GM11168 (cell line): Measurements from ENCODE around the gene SDK1.

ENCODE experiments used
- in situ Hi-C: fragments of 300-500 bp; cut with MboI; formaldehyde crosslinking; loops from one replicate; pipeline ENCODE4 v1.12.0; 2022; ENCODE audit warnings: low sequenced_read_pairs; ENCODE audit not compliant: unreplicated experiment

The SDK1 gene

DNA sequence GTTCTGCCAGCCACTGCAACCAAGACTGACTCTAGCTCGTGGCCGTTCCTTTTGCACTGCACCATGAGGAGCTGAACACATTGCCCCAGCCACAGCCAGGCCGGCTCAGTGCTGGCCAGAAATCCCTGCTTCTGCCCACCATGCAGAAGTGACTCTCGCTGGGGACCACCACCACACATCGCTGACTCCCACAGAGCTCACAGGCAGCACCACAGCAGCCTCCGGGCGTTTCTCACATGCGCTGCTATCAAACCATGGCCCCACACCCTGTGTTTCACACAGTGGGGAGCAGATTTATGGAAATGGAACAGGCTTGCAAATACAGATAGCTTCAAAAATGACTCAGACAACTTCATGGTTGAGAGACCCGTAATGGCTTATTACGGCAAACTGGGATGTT, 15.4 kb upstream of the SDK1 start:
- in situ Hi-C loops: no loop called here

DNA sequence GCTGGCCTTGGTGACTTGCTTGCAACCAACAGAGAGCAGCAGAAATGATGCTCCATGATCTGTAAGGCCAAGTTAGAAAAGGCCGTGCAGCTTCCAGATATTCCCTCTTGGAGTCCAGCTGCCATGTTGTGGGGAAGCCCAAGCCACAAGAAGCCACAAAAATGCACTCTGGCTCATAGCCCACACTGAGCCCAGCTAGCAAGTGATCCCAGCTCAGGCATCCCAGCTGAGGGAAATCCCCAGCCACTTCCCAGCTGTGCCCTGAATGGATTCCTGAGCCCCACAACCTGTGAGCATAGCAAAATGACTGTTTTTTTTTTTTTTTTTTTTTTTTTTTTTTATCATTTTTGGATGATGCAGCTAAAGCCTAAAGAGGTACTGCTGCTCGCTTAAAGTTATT, 11.1 kb upstream of the SDK1 start:
- in situ Hi-C loops: no loop called here

DNA sequence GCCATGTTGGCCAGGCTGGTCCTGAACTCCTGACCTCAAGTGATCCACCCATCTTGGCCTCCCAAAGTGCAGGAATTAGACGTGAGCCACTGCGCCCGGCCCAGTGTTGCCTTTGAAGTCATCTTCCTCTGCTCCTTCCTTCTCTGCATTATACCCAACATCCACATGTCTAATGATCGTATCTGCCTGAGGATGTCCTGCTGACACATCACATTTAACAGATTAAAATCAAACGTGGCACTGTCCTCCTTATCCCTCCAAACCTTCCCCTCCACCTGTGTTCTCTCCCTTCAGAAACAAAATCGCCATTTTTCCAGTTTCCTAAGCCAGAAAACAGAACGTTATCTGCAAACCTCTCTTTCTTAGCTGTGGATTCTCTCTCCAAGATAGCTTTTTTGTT, 8.4 kb upstream of the SDK1 start:
- in situ Hi-C loops: no loop called here

DNA sequence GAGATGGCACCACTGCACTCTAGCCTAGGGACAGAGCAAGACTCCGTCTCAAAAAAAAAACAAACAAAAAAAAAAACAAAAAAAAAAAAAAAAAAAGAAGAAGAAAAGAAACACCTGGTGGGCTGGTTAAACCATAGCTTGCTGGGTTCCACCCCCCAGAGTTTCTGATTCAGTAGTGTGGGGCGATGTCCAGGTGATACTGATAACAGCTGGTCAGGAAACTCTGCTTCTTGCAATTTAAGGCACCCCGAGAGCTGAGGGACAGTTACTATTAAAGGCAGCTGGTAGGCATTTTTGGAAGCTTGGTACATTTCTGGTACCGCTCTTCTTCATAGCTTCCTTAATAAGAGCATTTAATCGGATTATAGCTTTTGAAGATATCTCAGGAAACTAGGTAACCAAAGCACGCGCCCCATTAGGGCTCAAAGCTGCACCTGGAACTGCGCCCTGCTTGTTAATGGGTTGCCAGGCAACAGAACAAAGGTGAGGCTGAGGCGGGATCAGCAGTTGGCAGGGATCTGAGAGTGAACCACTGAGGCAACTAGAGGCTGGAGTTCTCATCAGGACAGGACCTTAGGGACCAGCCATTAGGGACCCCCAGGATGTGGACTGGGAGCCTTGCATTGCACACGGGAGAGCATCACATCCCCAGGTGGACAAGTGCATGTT, 6.5 kb upstream of the SDK1 start:
- in situ Hi-C loops: no loop called here

DNA sequence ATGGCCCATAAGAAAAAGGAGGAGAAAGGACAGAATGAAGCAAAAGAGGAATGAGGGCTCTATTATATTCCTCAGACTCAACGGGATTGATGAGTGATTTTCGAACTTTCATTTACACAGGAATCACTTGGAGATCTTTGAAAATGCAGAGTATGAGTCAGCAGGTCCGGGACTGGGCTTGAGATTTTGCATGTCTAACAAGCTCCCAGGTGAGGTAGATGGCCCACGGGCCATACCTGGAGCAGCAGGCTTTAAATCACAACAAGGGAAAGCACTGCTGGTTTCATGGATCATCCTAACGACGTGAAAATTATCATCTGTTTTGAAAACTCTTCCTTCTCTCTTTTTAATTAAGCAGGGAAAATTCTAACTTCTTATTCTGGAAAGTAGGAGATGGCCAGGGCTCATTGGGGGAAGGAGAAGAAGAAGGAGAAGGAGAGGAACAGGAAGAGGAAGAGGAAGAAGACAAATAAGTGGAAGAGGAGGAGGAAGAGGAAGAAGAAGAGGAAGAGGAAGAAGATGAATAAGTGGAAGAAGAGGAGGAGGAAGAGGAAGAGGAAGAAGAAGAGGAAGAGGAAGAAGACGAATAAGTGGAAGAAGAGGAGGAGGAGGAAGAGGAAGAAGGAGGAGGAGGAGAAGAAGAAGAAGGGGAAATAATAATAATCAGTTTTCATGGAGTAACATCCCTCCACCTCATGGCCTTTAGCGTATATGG, 3.8 kb upstream of the SDK1 start:
- in situ Hi-C loops: no loop called here

DNA sequence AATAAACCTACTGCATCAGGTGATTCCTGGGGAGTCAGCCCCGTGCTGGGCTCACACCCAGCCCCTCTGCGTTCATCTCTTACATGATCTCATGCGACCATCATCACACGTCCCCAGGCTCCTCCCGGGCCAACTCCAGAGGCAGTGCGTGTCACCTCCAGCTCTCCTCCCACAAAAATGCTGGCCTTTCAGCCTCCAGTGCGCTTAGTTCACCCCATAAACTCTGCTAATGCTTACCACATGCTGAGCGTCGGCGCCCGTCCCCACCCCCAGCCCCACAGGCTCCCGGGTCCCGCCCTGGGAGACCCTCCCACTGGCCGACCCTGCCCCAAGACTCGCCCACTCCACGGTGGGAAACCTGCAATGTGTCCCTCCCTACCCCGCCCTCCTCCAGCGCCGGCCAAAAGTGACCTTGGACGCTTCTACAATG, 816 bp upstream of the SDK1 start:
- in situ Hi-C loops: no loop called here

DNA sequence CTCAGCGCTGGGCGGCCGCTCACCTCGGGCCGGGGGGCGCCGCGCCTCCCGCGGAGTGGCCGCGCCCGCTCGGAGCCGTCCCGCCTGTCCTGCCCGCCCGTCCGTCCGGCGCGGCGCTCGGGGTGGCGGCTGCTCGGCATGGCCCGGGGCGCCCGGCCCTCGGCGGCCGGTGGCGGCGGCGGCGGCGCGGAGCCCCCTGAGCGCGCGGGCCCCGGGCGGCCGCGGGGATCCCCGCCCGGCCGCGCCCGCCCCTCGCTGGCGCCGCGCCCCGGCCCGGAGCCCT, 338 bp downstream of the SDK1 start:
- in situ Hi-C loops: no loop called here

DNA sequence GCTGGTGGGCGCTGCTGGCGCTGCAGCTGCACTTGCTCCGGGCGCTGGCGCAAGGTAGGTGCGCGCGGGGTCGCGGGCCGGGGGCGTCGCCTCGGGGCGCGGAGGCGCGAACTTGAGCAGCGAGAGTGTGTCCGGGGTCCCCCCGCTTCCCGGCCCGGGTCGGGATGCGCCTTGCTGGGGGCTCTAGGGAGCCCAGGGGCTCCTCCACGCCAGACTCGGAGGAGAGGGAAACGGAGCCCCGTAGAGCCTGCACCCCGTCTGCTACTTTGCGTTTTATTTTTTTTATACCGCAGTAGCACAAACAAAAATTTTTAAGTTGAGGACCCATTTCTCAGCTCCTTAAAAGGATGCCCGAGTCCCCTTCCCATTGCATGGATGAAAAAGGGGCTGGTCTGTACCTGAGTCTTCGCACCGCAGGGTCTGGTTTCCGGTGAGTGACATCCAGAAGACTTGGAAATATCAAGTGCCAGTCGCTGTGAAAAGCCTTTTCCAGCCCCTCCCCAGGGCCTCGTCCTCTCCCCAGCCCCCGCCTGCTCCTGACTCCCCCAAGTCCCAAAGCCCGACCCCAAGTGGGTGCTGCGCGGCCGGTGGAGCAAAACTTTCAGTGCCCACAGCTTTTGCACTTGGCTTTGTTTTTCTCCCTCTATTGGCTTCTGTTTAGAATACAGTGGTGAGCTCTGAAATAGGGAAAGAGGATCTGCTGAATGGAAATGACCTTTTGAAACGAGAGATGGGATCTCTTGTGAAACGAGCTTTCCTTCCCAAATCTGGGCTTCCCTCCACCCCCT, 973 bp downstream of the SDK1 start:
- in situ Hi-C loops: no loop called here

DNA sequence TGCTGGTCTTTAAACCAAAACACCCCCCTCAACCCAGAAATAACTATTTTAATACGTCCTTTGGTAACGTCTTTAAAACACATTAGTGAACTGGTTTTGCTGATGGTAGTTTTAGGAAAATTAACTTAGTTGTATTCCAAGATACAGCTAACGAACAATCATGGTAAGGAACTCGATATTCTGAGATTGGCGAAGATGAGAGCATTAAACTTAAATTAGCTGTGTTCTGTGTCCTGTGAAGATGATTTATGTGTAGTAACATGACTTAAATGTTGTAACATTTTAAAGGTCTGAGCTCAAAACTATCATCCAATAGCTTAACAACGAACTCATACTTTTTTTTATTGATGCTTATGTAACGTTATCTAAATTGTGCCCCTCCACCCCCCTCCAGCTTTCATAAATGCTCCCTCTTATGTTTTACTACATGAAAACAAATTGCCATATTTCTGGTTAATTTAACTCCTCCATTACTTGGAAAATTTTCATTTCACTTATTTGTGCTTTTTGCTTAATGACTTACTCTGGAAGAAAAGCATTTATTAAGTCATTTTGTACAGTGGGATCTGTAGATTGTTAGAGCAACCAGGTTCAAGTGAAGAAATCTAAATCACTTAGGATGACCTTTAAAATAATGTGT, 1.7 kb downstream of the SDK1 start:
- in situ Hi-C loops: no loop called here

DNA sequence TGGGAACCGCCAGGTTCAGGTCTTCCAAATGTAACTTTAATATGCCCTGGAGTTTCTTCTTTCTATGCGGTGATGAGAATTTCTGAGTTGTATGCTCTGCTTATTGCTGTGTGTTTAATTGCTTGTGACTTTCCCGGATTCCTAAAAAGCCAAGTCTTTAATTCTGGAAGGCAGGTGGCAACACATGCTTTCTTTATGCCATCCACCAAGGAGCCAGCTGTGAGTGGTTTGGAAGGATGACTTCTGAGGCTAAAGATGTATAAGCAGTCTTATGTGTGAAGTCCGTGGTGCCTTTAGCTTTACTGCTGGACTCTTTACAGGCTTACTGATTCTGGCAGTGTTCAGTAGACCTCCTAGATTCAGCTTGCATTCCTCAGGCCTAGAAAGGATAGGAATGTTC, 3.1 kb downstream of the SDK1 start:
- in situ Hi-C loops: no loop called here

DNA sequence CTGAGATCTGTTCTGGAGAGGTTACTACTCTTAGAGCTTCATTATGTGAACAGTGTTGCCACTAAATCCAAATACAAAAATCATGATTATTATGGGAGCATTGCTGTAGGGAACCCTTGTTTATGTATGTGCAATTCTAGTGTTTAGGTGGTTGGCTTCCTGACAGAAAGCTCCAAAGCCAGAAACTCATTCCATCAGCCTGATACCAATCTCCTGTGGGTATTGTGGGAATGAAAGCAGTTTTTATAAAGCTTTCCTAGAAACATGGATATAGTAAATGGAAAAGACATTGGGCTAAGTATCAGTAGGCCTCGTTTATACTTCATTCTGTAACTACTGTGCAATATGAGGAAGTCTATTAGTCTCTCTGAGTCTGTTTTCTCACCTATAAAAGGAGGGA, 6.4 kb downstream of the SDK1 start:
- in situ Hi-C loops: no loop called here

DNA sequence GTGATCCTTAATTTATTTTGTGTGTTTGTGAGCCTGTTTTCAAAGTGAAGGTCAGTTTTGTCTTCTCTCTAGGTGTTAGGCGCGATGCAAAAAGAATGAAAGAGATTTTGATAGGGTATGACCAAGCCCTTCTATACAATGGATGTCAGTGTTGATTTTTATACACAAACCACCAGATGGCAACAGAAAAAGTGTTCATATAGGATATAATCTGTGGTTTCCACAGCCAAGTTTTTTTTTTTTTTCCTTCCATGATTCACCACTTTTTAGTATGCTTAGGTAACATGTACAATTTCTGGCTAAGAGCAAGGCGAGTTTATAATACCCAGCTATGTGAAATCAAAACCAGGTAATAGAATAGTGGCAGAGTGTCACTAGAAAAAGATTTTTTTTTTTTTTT, 8.1 kb downstream of the SDK1 start:
- in situ Hi-C loops: no loop called here

DNA sequence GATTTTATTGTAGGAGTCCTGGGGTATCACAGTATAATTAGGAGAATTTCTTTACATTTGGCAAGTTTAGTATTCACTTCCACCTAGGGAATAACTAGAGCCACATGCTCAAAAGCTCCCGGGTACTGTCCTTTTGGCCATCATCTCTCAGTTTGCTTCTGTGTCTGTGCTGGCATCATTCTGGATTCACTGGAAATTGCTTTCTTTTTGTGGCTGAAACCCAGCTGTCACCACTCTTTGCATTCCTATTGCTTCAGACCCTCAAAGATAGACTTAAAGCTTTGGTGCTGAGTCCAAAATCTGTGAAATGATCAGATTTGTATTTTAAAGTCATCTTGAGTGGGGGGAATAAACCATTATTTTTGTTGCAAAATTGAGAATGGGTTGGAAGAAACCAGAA, 8.9 kb downstream of the SDK1 start:
- in situ Hi-C loops: no loop called here

DNA sequence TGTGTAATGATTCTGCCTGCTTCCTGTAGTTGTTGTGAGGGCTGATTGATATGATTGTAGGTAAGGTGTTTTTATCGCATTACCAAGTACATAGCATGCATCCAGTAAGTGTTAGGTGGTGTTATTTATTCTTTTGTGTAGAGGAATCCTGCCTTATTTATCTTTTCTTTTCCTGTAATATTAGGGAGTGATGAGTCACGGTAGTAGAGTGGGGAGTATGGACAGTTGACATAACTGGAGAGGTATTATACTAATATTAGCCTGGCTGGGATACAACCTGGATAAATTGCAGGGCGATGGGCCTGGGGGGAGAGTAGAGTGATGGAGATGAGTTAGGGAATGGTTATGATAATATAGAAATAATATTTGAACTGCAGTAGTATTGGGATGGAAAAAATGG, 9.8 kb downstream of the SDK1 start:
- in situ Hi-C loops: no loop called here

DNA sequence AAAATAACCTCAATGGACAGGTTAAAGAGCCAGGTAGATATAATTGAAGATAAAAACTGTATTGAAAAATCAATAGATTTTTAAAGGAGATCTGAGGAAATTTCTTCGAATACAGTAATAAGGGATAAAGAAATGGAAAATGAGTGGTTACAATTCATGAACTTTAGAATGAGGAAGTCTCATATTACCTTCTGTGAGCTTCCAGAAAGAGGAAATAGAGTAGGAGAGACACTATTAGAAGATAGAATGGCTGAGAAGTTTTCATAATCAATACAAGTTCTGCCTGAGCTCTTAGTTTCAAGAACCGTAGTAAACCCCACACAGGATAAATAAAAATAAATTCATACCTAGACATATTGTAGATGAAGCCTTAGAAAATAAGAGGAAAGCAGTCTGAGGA, 11.5 kb downstream of the SDK1 start:
- in situ Hi-C loops: no loop called here

DNA sequence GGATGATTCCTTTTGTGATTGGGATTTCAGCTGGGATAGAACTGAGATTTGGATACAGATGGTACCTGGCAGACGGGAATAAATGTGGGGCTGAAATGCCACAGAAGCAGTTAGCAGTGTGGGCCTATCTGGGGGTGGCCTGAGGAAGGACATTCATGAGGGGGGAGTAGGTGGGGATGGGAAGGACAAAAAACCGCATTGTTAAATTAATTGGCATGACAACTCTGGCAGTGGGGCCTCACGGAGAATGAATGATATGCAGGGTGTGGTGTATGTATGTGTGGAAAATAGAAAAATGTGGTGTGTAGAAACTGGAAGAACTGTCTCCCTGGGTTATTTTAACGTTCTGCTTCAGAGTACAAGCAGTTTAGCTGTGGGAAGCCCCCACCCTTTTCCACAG, 17.8 kb downstream of the SDK1 start:
- in situ Hi-C loops: no loop called here

DNA sequence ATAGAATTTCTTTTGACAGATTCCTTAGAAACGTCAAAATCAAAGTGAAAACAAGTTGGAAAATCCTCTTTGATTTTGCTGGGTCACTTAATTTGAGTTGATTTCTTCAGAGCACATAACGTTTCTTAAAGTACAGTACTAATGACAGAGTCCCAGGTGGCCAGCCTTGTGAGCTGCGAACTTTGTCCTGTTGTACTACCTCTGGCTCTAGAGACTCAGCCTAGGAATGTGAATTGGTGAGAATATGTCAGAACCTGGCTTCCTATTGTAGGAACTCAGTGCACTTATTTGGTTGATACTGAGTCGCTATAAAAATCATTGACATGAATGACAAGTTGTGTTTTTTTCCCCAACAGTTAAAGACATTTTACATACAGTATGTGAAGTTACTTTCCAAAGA, 20.2 kb downstream of the SDK1 start:
- in situ Hi-C loops: no loop called here

DNA sequence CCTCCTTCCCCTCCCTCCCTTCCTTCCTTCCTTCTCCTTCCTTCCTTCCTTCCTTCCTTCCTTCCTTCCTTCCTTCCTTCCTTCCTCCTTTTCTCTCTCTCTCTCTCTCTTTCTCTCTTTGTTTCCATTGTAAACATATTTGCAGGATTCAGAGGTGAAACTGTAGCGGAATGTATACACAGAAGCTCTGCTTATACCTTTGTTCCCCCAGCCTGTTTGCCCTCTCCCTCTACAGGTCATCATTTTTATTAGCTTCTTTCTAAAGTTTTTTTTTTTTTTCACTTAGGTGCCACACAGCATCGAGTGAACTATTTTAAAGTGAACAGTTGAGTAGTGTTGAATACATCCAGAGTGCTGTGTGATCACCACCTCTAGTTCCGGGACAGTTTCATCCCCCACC, 20.7 kb downstream of the SDK1 start:
- in situ Hi-C loops: no loop called here

DNA sequence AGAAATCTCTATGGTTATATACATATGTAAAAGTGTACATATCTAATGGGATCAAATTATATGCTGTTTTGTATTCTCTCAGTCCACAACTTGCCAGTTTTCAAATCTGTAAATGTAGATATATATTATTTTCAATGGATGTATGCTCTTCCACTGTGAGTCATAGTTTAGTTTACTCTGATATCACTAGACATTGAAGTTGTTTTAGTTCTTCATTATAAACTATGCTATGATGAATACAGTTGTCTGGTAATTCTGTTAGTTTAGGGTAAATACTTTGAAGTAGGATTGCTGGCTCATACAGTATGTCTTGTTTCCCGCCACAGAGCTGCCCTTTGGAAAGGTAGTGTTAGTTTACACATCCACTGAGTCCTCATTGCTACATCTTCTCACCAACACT, 25.2 kb downstream of the SDK1 start:
- in situ Hi-C loops: no loop called here

DNA sequence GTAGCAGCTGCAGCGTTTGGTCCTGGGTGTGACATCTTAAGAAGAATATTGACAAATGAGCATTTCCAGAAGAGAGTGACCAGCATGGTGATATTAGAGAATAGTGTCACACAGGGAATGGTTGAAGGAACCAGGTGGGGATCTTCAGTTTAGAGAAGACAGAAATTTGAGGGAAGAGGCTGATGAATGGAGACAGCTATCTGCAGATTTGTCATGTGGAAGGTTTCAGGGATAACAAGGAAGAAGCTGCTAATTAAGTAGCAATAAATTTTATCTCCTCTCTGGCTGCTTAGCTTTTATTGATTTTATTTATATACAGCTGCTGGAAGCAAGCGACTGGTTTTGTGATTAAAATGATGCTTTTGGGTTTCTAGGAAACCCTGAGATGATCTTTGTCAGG, 26.0 kb downstream of the SDK1 start:
- in situ Hi-C loops: no loop called here

DNA sequence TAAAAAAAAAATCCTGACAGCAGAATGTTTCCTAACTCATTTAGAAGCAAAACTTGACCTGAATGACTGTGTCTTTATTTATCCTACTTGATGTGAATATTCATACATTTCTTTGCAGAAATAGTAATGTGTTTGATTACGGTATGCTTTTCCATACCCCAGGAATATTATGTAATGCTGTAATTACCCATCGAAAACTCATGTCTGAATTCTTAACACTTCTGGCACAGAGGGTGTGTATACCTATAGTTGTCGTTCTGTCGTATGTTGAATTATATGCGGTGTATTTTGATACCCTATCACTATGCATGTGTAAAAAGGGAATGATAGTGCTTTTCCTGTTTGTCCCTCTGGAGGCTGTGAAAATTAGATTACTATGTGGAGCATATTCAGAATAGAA, 26.6 kb downstream of the SDK1 start:
- in situ Hi-C loops: no loop called here
